Measurements from ENCODE around the gene DNAH1. TPM values are rescaled to one million over a fixed set of nuclear protein-coding genes. Genes with fewer than 3 reads are reported as not detected.
A peak's percentile ranks its signal among the peaks of the same experiment; 100 is the strongest.

Gene DNAH1
- total and polyA plus RNA-seq, 2 donors (not counting 1 experiment from before 2014, with no cell fraction given), result 47.2 to 59.2 TPM

DNA sequence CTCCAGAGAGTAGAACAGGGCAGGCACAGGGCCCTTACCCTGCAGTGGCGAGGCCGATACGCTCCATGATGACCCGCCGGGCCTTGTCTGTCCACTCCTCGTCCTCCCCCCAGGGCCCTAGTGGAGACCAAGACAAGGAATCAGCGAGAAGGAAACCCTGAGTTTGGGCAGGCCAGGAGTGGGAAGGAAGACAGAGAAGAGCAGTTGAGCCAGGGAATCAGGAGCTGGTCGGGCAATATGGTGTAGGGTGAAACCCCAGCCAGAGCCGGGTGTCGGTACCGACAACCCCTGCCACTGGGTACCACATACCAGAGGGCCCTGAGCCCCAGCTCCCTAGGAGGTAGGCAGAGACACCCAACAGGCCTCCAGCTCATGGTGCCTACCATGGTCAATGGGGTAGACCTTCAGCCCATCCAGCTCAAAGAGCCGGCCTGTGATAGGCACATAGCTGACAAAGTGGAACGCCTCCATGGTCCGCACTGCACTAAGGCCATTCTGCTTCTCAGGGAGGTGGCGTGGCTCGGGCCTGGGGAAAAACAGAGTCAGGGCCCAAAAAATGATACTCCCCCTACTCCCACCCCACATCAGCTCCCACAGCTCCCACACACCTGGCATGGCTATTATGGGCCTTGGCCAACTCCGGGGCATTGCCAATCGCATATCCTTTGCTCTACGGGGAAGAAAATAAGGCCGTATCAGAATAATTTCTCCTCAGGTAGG, 90.8 kb downstream of the DNAH1 start:
- Histone ChIP-seq H3K4me3 (ENCODE audit: control extremely low read depth in 1 of 5, extremely low read depth in 1 of 5, insufficient read depth in 1 of 5, low read depth in 2 of 5, low read length in 4 of 5) (no peak overlapping the region), H3K36me3 (replicated peaks in 1 of 2; ENCODE audit: control extremely low read depth in 1 of 2, control insufficient read depth in 1 of 2, extremely low read depth in 1 of 2, insufficient read depth in 2 of 2, low read length in 1 of 2) (peaks cover 4 to 69% of the 10 kb centered on the region in 2 experiments), H3K79me2 (ENCODE audit: control insufficient read depth, insufficient read depth, low read length) (peaks cover 32% of the 10 kb centered on the region), H3K27ac (ENCODE audit: low read length in 2 of 2) (no peak overlapping the region), H3K9ac (ENCODE audit: low read length) (no peak overlapping the region), H4K20me1 (ENCODE audit: control insufficient read depth, insufficient read depth, low read length, poor library complexity, severe bottlenecking) (peaks cover 14% of the 10 kb centered on the region), H3K27me3 (replicated peaks in 1 of 4; ENCODE audit: control extremely low read depth in 1 of 4, control insufficient read depth in 3 of 4, insufficient read depth in 4 of 4, low read length in 3 of 4) (no peaks in the 10 kb centered on the region), H3K9me3 (ENCODE audit: control extremely low read depth in 1 of 3, control insufficient read depth in 2 of 3, insufficient read depth in 1 of 3, low read length in 2 of 3) (no peaks in the 10 kb centered on the region), H3K4me1 (ENCODE audit: control insufficient read depth in 2 of 2, insufficient read depth in 2 of 2, low read length in 2 of 2) (peaks cover 20 to 32% of the 10 kb centered on the region in 2 donors), H3K4me2 (replicated peaks; ENCODE audit: low read depth, low read length, poor library complexity, severe bottlenecking) (no peak overlapping the region), H2AFZ (ENCODE audit: insufficient read depth, low read depth, low read length, poor library complexity, severe bottlenecking) (no peak overlapping the region)
- no peak overlapping the region for H3K4me3 Mint-ChIP-seq
- intact Hi-C loops (cut with micrococcal nuclease), result no loop called here
- ChIA-PET CTCF (no interaction called here), POLR2A (interaction anchor here (0.9 kb wide), 1 partner anchor 35 kb away, joined by 3 read pairs; no protein-coding TSS in a partner anchor)
- H3K9me3 Mint-ChIP-seq (ENCODE audit: insufficient read depth), result no peaks in the 10 kb centered on the region
- H3K4me1 Mint-ChIP-seq, result peaks cover 28% of the 10 kb centered on the region
- ATAC-seq (ENCODE audit: low read depth) (no peak), DNase-seq (peak; percentile 12)
- 98% methylated on average over 19 of the region's 20 CpGs for WGBS (ENCODE audit: insufficient coverage)
- TF ChIP-seq EZH2 (IDR thresholded peaks at IDR 0.05; ENCODE audit: borderline replicate concordance, insufficient read depth, low read depth, low read length, poor library complexity, severe bottlenecking), result no peak
- TF ChIP-seq, protein P1, sequence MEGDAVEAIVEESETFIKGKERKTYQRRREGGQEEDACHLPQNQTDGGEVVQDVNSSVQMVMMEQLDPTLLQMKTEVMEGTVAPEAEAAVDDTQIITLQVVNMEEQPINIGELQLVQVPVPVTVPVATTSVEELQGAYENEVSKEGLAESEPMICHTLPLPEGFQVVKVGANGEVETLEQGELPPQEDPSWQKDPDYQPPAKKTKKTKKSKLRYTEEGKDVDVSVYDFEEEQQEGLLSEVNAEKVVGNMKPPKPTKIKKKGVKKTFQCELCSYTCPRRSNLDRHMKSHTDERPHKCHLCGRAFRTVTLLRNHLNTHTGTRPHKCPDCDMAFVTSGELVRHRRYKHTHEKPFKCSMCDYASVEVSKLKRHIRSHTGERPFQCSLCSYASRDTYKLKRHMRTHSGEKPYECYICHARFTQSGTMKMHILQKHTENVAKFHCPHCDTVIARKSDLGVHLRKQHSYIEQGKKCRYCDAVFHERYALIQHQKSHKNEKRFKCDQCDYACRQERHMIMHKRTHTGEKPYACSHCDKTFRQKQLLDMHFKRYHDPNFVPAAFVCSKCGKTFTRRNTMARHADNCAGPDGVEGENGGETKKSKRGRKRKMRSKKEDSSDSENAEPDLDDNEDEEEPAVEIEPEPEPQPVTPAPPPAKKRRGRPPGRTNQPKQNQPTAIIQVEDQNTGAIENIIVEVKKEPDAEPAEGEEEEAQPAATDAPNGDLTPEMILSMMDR (IDR thresholded peaks at IDR 0.05), result no peak
- no peaks in the 10 kb centered on the region for H3K27me3 Mint-ChIP-seq
- no peak overlapping the region for H3K27ac Mint-ChIP-seq

DNA sequence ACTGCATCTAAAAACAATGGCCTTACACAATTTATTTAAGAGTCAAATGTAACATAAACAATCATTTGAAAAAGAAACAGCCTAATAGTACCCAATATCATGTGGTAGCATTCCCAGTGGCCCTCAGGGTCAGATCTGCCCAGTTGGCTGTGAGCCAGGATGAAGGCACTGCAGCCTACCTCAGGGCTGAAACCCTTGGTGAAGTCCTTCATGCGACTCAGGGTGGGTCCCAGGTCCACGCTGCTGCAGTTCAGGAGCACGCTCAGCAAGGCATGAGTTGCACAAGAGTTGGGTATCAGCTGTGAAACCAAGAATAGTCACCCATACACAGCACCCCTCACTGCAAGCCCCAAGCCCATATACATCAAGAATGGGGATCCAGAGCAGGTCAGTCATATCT, 91.7 kb downstream of the DNAH1 start:
- H3K9me3 Mint-ChIP-seq (ENCODE audit: insufficient read depth), result no peaks in the 10 kb centered on the region
- H3K4me1 Mint-ChIP-seq, result peaks cover 34% of the 10 kb centered on the region
- CTCF ChIA-PET, result no interaction called here
- no peak overlapping the region for H3K27ac Mint-ChIP-seq
- Histone ChIP-seq H3K79me2 (ENCODE audit: control insufficient read depth, insufficient read depth, low read length) (peaks cover 39% of the 10 kb centered on the region), H3K4me3 (ENCODE audit: control extremely low read depth in 1 of 5, extremely low read depth in 1 of 5, insufficient read depth in 1 of 5, low read depth in 2 of 5, low read length in 4 of 5) (no peak overlapping the region), H3K4me2 (replicated peaks; ENCODE audit: low read depth, low read length, poor library complexity, severe bottlenecking) (no peak overlapping the region), H4K20me1 (ENCODE audit: control insufficient read depth, insufficient read depth, low read length, poor library complexity, severe bottlenecking) (peaks cover 14% of the 10 kb centered on the region), H3K27me3 (replicated peaks in 1 of 4; ENCODE audit: control extremely low read depth in 1 of 4, control insufficient read depth in 3 of 4, insufficient read depth in 4 of 4, low read length in 3 of 4) (no peaks in the 10 kb centered on the region), H3K9ac (ENCODE audit: low read length) (no peak overlapping the region), H2AFZ (ENCODE audit: insufficient read depth, low read depth, low read length, poor library complexity, severe bottlenecking) (no peak overlapping the region), H3K9me3 (ENCODE audit: control extremely low read depth in 1 of 3, control insufficient read depth in 2 of 3, insufficient read depth in 1 of 3, low read length in 2 of 3) (no peaks in the 10 kb centered on the region), H3K27ac (ENCODE audit: low read length in 2 of 2) (no peak overlapping the region), H3K4me1 (ENCODE audit: control insufficient read depth in 2 of 2, insufficient read depth in 2 of 2, low read length in 2 of 2) (peaks cover 26 to 39% of the 10 kb centered on the region in 2 donors), H3K36me3 (replicated peaks in 1 of 2; ENCODE audit: control extremely low read depth in 1 of 2, control insufficient read depth in 1 of 2, extremely low read depth in 1 of 2, insufficient read depth in 2 of 2, low read length in 1 of 2) (peaks cover 1 to 60% of the 10 kb centered on the region in 2 experiments)
- DNase-seq (no peak), ATAC-seq (ENCODE audit: low read depth) (no peak)
- peak overlapping the region; percentile 86 for H3K4me3 Mint-ChIP-seq
- intact Hi-C loops (cut with micrococcal nuclease), result no loop called here
- TF ChIP-seq EZH2 (IDR thresholded peaks at IDR 0.05; ENCODE audit: borderline replicate concordance, insufficient read depth, low read depth, low read length, poor library complexity, severe bottlenecking), result no peak
- no peaks in the 10 kb centered on the region for H3K27me3 Mint-ChIP-seq
- POLR2A ChIA-PET, result interaction anchor here (0.9 kb wide), 1 partner anchor 36 kb away, joined by 3 read pairs; no protein-coding TSS in a partner anchor
- 86% methylated on average over 3 of the region's 3 CpGs for whole genome bisulfite sequencing (ENCODE audit: insufficient coverage)
